ENCODE results near the gene TUSC7. TPM values are rescaled to one million over a fixed set of nuclear protein-coding genes. Genes with fewer than 3 reads are reported as not detected.

TUSC7 gene
- not detected for polyA plus RNA-seq (ENCODE audit: insufficient read length)

DNA sequence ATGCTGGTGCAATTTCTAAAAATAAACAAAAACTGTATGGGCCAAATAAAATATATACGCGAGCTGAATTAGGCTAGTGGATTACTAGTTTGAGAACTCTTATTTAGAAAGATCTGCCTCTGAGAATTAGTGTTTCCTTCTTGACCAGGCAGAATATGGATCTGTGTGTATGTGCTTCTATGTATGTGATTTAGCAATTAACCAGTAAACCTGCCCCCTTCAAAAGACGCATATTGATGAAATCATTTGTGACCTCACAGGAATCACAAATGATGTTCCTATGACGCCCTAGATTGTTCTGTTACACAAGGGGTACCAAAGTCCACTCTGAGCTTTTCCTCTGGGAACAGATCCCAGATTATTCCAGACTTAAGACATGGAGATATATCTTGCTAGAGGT is at the start of gene TUSC7:
Gene TUSC7, plus strand, starts transcription at position 301 of the 400 bp plus-strand sequence.
- DNase-seq (ENCODE audit: low read depth), result no peak

DNA sequence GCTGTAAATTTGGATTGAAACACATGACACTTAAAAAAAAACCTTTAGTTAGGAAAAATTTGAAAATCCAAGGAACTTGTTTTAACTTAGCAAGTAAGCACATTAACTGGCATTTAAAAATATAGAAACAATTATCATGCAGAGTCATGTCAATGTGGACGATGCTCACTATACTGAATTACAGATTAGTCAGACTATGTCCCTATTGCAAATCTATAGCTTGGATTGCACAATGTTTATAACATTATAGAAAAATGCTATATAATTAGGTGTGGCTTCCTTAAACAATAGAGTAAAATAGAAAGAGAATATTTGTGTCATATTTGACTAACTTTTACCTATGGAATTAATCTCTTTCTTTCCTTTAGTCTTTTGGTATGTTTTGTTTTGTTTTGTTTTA is 48.4 kb upstream of the TUSC7 start:
- no peak for DNase-seq (ENCODE audit: low read depth)

DNA sequence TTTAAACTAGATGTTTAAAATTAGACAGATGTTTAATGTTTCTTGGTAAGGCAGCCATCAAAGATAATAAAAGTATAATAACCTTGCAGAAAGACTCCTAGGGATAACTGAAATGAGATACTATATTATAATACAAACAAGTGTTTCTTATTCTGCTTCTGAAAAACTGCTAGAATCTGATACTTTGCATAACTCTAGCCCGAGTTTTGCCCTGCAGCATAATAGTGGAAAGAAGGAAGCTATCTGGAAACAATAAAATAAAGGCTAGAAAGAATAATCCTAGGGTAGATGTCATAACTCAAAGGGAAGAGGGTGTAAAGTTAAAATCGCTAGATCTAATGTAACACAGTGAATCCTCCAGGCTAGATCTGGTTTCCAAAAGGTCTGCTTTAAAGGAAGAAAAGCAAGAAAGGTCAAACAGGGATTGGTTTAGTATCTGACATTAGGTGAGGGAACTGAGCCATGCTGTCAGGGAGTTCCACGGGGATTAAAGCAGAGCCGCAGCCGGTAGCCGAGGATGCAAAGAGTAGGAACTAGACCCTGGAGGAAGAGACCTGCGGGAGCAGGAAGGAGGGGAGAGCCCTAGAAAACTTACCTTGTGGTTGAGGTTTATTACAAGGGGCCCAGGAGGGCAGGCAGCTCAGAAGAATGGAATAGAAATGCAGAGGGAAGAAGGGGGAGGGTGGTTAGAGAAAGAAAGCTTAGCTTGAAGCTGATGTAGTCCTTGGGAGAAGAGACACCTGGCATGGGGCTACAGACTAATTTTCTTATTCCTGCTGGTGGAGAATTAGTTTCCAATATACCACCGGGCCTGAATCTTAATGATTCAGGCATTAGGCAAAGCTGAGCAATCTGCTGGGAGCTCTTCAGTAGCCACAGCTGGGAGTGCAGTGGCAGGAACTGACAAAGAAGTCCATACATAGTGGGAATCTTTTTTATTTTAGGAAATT is 46.1 kb upstream of the TUSC7 start:
- no peak for DNase-seq (ENCODE audit: low read depth)

DNA sequence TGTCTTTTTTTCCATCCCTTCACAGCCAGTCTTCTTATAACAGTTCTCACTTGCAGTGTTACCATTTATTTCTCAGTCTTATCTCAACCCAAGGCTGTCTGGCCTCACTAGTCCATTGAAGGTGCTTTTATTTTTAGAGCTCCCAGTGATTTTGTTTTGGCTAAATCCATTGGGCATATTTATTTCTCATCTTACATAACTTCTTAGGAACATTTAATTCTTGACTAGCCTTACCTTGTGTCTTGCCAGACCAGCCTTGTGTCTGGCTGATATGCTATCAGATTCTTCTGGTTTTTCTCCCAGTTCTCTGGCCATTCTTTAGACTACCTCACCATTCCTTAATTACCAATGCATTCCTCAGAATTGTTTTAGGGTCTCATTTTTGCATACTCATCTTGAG is 42.3 kb upstream of the TUSC7 start:
- DNase-seq (ENCODE audit: low read depth), result no peak

DNA sequence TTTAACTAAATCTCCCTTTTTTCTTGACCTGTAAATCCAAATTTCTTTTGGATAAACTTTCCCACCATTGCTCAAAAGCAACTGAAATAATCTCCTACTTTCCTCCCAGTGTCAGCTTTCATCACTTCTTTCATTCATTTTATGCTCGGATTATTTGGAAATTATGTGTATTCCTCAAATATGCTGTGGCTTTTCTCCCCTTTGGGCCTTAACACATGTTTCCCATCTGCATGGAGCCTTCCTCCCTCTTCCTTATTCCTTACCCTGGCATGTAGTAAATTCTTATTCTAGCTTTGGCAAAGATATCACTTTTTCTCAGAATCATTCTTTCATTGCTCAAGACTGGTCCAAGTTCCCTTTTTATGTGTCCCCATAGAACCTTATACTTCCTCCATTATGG is 41.8 kb upstream of the TUSC7 start:
- DNase-seq (ENCODE audit: low read depth), result no peak

DNA sequence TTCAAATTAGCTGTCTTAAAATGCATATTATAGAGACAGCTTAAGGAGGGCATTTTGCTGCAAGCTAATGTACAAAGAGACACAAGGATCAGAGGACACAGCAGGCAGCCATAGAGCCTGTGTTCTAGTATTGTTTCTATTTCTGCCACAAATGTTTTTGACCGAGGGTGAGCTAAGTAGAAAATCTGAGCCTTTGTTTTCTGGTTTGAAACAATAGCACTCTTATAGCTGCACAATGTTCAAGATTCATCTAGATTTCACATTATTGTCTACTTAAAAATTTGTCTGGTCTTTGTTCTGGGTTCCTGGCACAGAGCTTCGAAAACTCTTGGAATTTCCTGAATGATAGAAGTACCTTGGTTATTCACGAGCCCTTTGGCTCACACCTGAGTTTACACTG is 40.0 kb upstream of the TUSC7 start:
- no peak for DNase-seq (ENCODE audit: low read depth)

DNA sequence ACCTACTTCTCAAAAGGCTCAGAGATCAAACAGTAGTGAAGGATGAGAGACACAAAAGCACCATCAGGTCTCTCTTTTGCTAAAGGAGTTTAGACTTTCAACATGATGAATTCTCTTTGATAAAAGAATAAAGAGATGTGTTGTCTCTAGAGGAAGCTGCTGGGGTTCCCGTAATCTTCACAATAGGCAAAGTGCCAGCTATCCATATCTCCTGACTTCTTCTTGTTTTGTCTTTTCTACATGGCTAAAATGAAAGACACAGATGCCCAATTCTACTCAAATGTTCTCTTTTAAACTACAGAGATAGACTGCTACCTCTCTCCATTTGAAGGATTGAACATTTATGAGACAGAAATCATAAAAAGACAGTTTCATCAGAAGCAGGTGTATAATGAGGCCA is 38.4 kb upstream of the TUSC7 start:
- no peak for DNase-seq (ENCODE audit: low read depth)

DNA sequence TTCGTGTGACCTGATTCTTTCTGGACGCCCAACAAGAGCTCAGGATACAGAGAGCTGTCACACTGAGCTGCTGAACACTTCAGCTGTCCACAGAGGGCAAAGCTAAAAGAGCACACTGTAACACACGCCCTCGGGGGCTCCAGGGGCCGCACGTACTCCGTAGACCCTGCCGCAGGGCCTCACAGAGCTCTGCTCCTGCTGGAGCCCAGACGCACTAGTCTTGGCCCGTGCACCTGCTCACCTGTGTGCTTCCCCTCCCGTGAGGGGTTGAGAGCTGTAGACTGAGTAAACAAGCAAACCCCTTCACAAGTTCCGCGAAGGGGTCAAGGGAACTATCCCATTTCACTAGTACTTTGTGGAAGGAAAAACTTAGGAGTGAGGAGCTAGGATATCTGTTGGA is 30.7 kb upstream of the TUSC7 start:
- DNase-seq (ENCODE audit: low read depth), result no peak

DNA sequence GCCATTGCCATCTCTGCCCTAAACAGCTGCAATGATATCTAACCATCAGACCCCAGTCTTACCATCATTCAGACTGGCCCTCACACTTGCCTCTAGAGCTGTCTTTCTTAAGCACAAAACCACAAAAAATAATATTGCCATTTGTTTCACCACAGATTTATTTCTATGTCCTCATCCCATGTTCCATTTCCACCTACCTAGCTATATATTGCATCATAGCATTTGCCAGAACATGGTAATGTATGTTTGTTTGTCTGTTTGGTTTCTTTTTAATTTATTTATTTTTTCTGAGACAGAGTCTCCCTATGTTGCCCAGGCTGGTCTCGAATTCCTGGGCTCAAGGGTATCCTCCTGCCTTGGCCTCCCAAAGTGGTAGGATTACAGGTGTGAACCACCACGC is 18.5 kb upstream of the TUSC7 start:
- DNase-seq (ENCODE audit: low read depth), result no peak

DNA sequence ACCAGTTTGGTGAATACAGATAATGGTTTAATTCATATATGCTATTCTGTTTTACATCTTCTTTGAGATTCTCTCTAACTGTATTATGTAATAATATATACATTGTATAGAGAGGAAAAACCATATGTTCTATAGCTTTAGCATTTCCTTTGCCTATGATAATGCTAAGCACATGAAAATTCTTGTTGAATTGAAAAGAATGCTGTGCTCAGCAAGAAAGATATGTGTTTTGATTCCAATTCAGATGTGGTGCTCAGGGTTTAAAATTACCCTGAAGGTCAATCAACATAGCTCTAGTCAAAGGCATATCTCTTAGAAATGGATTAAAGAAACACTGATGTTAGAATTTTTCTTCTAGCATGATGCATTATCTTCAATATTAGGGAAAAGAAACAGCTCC is 8.5 kb upstream of the TUSC7 start:
- no peak for DNase-seq (ENCODE audit: low read depth)

DNA sequence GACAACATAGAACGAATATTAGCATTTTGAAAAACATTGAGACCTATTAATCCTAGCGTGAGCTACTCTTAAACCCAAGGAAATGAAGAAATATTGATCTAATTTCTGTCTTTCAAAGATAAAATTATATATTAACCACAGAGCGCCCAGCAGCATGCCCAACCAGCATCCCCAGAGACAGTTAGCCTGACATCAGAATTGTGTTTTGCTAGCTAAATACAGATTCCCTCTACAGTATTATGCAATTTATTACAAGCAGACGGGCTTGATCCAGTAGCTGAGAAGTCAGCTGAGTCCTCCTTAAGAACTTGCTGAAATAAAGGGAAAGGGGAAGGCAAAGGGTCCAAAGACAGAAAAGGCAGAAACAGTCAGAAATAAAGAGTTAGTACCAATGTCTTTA is 7.2 kb upstream of the TUSC7 start:
- no peak for DNase-seq (ENCODE audit: low read depth)

DNA sequence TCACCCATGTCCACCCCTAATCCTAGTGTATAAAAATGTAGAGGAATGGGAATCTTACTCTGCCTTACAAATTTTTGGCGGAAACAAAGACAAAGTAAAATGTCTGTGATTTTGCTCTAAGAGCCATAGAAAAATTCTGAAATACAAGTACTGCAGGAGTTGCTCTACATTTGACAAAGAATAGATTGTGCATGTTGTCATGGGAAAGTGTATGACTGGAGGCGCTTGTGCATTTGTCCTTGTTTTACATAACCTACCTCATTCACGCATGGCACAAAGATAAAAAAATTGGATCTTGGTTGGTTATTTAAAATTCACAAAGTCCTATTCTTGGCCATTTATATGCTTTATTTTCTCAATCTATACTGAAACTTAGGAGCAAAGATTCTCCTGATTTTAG is 2.0 kb upstream of the TUSC7 start:
- DNase-seq (ENCODE audit: low read depth), result no peak

DNA sequence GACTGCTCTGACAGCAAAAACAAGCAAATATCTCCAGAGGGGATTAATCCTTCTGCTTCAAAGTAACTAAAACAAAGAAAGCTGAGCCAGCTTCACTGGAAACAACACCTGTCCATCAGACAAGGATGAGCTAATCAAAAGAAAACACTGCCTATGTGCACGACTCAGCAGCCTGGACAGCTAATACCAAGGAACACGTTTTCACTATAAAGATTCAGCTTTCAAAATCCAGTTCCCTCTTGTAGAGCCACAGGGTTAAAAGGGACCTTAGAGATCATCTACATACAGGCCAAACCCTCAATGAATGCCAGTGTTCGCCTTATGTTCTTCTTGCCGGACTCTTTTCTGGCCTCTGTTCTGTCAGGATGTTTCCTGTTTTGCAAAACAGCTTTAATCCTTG is 6.9 kb downstream of the TUSC7 start:
- DNase-seq (ENCODE audit: low read depth), result no peak

DNA sequence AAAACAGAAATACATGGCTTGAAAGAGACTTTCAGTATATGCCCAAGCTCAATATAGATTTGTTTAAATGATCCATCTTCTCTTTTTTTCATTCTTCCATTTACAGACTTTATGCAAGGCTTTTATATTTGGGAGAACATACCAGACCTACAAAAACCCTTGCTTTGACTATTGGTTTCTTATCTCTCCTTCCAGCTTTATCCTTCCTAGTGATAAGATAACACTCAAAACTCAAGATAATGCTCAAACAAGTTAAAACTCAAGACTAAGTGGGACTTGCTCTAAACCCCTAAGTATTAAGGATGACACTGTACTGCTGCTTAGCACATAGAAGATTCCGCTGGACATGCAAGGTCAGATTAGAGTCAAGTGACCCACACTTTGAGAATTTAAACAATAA is 8.0 kb downstream of the TUSC7 start:
- no peak for DNase-seq (ENCODE audit: low read depth)

DNA sequence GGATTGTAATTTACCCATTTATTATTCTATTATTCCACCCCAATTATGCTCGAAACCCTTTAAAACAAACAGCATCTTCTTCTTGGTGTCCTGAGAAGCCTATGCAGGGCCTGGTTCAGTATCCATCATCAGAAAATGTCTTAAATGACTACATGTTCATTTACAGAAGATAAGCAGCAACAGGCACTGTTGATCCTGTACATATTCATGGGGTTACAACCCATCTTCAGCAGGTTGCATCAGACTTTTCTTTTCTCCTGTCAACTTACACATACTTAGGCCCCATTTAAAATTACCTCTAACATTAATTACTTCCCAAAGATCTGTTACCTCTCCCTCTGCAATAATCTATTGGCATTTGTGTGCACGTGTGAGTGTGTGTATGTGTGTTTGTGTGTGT is 18.9 kb downstream of the TUSC7 start:
- no peak for DNase-seq (ENCODE audit: low read depth)

DNA sequence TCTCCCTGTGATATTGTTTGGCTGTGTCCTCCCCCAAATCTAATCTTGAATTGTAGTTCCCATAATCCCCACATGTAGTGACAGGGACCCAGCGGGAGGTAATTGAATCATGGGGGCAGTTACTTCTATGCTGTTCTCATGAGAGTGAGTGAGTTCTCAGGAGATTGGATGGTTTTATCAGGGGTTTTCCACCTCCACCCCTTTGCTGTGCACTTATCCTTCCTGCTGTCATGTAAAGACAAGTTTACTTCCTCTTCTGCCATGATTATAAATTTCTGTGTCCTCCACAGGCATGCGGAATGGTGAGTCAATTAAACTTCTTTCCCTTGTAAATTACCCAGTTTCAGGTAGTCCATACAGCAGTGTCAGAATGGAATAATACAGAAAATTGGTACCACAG is 24.7 kb downstream of the TUSC7 start:
- DNase-seq (ENCODE audit: low read depth), result no peak

DNA sequence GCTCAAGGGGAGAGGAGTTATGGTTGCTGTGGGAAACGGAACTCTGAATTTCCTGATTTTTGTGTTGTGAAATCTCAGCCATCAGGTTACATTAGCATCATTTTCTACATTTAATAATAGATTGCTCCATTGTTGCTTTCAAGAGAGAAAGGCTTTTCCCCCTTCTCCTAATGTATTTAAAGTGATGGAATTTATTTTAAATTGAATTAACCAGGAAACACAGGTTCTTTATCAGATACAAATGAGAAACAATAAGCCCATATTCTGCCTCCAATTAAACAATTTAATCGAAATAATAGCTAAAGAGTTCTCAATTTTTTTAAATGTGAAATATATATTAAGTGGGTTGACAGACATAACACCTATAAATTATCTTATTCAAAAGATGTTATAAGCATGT is 30.1 kb downstream of the TUSC7 start:
- no peak for DNase-seq (ENCODE audit: low read depth)

DNA sequence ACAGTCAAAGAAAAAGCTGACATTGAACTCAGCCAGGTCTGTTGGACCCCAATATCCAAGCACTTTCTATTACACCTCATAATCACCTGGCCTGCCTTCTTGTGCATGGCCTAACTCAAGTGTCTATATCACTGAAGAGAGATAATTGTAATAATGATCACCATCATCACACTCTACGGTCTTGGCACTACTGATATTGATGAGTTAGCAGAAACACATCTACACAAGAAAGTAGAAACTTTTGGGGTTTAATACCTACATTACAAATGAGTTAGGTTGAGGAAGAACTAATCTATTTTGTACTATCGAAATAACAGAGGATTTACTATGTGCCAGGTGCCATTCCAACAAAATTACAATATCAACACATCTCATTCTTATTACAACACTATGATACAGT is 30.7 kb downstream of the TUSC7 start:
- no peak for DNase-seq (ENCODE audit: low read depth)

DNA sequence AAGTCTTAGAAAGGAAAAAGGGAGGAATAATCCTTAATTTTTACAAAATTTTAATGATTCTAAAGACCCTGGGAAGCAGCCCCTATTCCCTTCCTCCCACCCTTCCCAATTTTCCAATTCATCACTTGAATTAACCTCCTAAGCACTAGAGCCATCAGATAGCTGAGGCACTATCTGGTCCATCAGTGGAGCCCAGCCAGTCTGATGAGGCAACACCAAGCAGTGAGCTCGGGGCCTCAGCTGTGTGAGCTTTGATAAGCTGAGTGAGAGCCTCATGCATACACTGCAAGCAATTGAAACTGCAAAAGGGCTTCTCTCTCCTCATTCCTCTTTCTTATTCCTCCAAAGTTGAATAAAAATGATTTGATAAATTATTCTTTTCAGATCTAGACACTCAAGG is 31.9 kb downstream of the TUSC7 start:
- no peak for DNase-seq (ENCODE audit: low read depth)

DNA sequence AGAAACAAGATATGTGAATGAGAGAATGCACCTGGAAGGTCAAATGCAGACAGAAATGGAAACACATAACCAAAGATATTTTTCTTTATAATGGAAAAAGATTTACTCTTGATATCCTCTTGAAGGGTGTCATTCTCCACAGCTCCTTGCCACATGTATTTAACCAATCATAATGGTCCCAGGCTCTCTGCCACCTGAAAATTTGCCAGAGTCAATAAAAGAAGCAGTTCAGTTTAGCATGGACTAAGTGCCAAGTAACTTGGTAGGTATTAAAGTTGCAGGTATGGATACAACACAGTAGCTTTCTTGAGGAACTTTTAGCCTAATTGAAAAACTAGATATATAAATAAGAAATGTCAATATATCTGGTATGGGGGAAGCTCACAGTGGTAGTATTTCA is 33.5 kb downstream of the TUSC7 start:
- no peak for DNase-seq (ENCODE audit: low read depth)

DNA sequence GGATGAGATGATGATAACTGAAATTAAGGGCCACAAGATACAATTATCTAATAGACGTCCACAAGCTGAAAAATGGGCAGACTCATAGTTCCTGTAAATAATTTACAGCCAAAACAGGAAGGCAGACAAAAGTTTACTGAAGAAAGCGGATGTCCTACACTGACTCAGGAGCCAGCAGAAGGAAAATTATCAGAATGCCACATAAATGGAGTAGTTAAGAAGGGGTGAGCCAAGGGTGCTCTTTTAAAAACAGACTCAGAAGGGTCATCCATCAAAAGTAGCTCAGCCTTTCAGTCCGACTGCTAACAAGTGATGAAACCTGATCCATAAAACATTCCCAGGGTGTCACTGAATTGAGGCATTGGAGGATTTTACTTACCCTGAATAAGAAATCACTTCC is 39.8 kb downstream of the TUSC7 start:
- no peak for DNase-seq (ENCODE audit: low read depth)

DNA sequence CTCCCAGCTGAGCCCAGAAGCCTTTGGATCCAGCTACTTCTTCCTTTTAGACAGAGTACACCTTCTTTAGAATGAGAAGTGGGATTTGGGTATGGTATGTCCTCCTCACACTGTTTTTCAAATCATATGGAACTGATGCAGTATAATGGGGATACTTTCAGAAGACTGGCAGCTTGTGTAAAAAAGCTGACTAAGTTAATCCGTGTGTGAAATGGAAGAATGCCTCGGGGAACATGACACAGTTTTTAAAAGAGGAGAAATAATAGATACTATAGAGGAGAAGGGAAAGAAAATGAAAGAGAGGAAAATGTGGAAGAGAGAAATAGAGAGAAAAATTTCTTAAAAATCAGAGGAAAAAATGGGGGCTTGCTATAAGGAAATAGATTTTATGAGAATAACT is 47.7 kb downstream of the TUSC7 start:
- DNase-seq (ENCODE audit: low read depth), result no peak

DNA sequence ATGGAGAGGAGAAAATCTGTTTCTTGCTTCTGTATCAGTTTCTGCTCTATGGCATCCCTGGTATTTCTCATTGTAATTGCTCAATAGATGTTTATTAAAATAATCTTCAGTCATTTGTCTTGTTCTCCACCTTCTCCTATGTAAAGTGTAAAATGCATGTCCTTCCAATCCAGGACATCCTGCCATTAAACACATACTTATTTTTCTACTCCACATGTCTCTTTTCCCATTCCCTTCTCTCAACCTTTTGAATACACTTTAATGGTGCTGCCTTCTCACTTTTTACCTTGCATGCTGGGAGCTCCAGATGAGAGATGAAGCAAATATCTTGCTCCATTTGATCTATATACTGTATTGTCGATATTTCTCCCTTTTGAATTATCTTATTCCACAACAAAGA is 49.7 kb downstream of the TUSC7 start:
- DNase-seq (ENCODE audit: low read depth), result no peak
